HepG2 (cell line): ENCODE results near the gene PSEN1. TPM values are rescaled to one million over a fixed set of nuclear protein-coding genes. Genes with fewer than 3 reads are reported as not detected.

Experiments used
- HDAC1 ChIP-seq: sonication (generic); formaldehyde crosslinking; IDR thresholded peaks from 2 replicates; pipeline ENCODE4 v1.5.1; 2020; ENCODE audit warnings: mild to moderate bottlenecking, missing genetic modification reagents
- KLF11 ChIP-seq: IDR thresholded peaks from 2 replicates; pipeline ENCODE4 v1.6.1; 2016; ENCODE audit warnings: missing compliant biosample characterization
- MTA3 ChIP-seq: sonication (generic); formaldehyde crosslinking; IDR thresholded peaks from 2 replicates; pipeline ENCODE4 v1.4.0; 2020; ENCODE audit warnings: missing genetic modification reagents
- NFE2L2 ChIP-seq: fragments of 150-350 bp; IDR thresholded peaks from 2 replicates; pipeline ENCODE4 v1.6.1; 2014; ENCODE audit warnings: low read length
- NONO ChIP-seq, 2 experiments: fragments of 450-650 bp in 1 of 2; sonication (generic) in 1 of 2; formaldehyde crosslinking in 1 of 2; IDR thresholded peaks in 1 of 2; conservative IDR thresholded peaks in 1 of 2; 2 replicates each; pipeline versions ENCODE4 v1.6.1 to v1.8.0; 2017 to 2022; ENCODE audit warnings: mild to moderate bottlenecking in 1 of 2, missing genetic modification reagents in 1 of 2, moderate library complexity in 1 of 2
- NR1H2 ChIP-seq: sonication (generic); formaldehyde crosslinking; IDR thresholded peaks from 2 replicates; pipeline ENCODE4 v1.8.1; 2022; ENCODE audit warnings: low read depth, missing genetic modification reagents, borderline replicate concordance
- PCBP2 ChIP-seq: fragments of 200-400 bp; formaldehyde crosslinking; optimal IDR thresholded peaks from 2 replicates; pipeline ENCODE3; 2018; ENCODE audit warnings: low read length, low read depth; ENCODE audit not compliant: poor library complexity, severe bottlenecking
- PHF20 ChIP-seq: sonication (generic); formaldehyde crosslinking; IDR thresholded peaks from 2 replicates; pipeline ENCODE4 v1.5.0; 2020; ENCODE audit warnings: mild to moderate bottlenecking, missing genetic modification reagents
- RARA ChIP-seq: IDR thresholded peaks from 2 replicates; pipeline ENCODE4 v1.6.1; 2016; ENCODE audit warnings: missing genetic modification reagents, missing compliant biosample characterization
- REL ChIP-seq: sonication (generic); formaldehyde crosslinking; conservative IDR thresholded peaks from 2 replicates; pipeline ENCODE4 v1.8.0; 2022; ENCODE audit warnings: mild to moderate bottlenecking, missing genetic modification reagents, moderate library complexity
- SIX4 ChIP-seq: sonication (generic); formaldehyde crosslinking; IDR thresholded peaks from 2 replicates; pipeline ENCODE4 v1.4.0; 2020; ENCODE audit warnings: missing genetic modification reagents
- TRIM24 ChIP-seq: sonication (generic); formaldehyde crosslinking; IDR thresholded peaks from 2 replicates; pipeline ENCODE4 v1.8.0; 2022; ENCODE audit warnings: mild to moderate bottlenecking, missing genetic modification reagents
- ZBTB7B ChIP-seq: sonication (generic); formaldehyde crosslinking; IDR thresholded peaks from 2 replicates; pipeline ENCODE4 v1.4.0; 2020; ENCODE audit warnings: missing genetic modification reagents
- ZFP82 ChIP-seq: sonication (generic); formaldehyde crosslinking; IDR thresholded peaks from 2 replicates; pipeline ENCODE4 v1.5.1; 2020; ENCODE audit warnings: mild to moderate bottlenecking, missing genetic modification reagents, borderline replicate concordance
- ZNF430 ChIP-seq: sonication (generic); formaldehyde crosslinking; IDR thresholded peaks from 2 replicates; pipeline ENCODE4 v1.9.0; 2021; ENCODE audit warnings: mild to moderate bottlenecking, missing genetic modification reagents
- ZNF431 ChIP-seq: sonication (generic); formaldehyde crosslinking; IDR thresholded peaks from 2 replicates; pipeline ENCODE4 v1.9.0; 2022; ENCODE audit warnings: missing genetic modification reagents, low read depth, mild to moderate bottlenecking, borderline replicate concordance
- ZNF451 ChIP-seq: sonication (generic); formaldehyde crosslinking; IDR thresholded peaks from 2 replicates; pipeline ENCODE4 v1.5.0; 2020; ENCODE audit warnings: mild to moderate bottlenecking, missing genetic modification reagents
- ZNF720 ChIP-seq: sonication (generic); formaldehyde crosslinking; IDR thresholded peaks from 2 replicates; pipeline ENCODE4 v1.4.0; 2020; ENCODE audit warnings: missing genetic modification reagents
- ZNF737 ChIP-seq: sonication (generic); formaldehyde crosslinking; IDR thresholded peaks from 2 replicates; pipeline ENCODE4 v1.5.0; 2020; ENCODE audit warnings: missing genetic modification reagents, mild to moderate bottlenecking, borderline replicate concordance
- ZNF749 ChIP-seq: sonication (generic); formaldehyde crosslinking; IDR thresholded peaks from 2 replicates; pipeline ENCODE4 v1.8.0; 2022; ENCODE audit warnings: mild to moderate bottlenecking, missing genetic modification reagents, moderate library complexity, borderline replicate concordance
- ZNF878 ChIP-seq: sonication (generic); formaldehyde crosslinking; IDR thresholded peaks from 2 replicates; pipeline ENCODE4 v1.8.1; 2023; ENCODE audit warnings: mild to moderate bottlenecking, missing genetic modification reagents, moderate library complexity
- ZSCAN20 ChIP-seq: sonication (generic); formaldehyde crosslinking; IDR thresholded peaks from 2 replicates; pipeline ENCODE4 v1.4.0; 2020; ENCODE audit warnings: missing genetic modification reagents, mild to moderate bottlenecking, borderline replicate concordance
- polyA plus RNA-seq, 8 experiments: library from polyadenylated mRNA; depleted of rRNA in 3 of 8; stranded (reverse) in 7 of 8; unstranded in 1 of 8; fragments of >200 nt; fragmentation: Illumina TruSeq in 4 of 8; extraction: Trizol in 4 of 8; gene quantifications; 2 replicates each; pipeline versions ENCODE4 v1.2.1 to v1.2.3, GENCODE V29; 2011 to 2016; ENCODE audit warnings: low read depth in 4 of 8, missing spikeins in 1 of 8, mixed read lengths in 1 of 8; ENCODE audit not compliant: insufficient read depth in 1 of 8
- total RNA-seq, 5 experiments: library from RNA; depleted of rRNA; stranded (reverse); fragments of >200 nt; fragmentation: Illumina TruSeq; extraction: Trizol; gene quantifications; 2 replicates each; pipeline ENCODE4 v1.2.3, GENCODE V29; 2016; ENCODE audit warnings: low read depth in 1 of 5
- TF ChIP-seq, protein P1 (sequence below): IDR thresholded peaks from 2 replicates; pipeline ENCODE4 v1.6.1; 2016; ENCODE audit warnings: low read depth, borderline replicate concordance
- TF ChIP-seq, protein P2 (sequence below): sonication (generic); formaldehyde crosslinking; IDR thresholded peaks from 2 replicates; pipeline ENCODE4 v1.8.1; 2023; ENCODE audit warnings: mild to moderate bottlenecking, missing genetic modification reagents
- TF ChIP-seq, protein P3 (sequence below): sonication (generic); formaldehyde crosslinking; IDR thresholded peaks from 2 replicates; pipeline ENCODE4 v1.4.0; 2020; ENCODE audit warnings: missing genetic modification reagents, low read depth, mild to moderate bottlenecking, borderline replicate concordance
- TF ChIP-seq, protein P4 (sequence below): sonication (generic); formaldehyde crosslinking; IDR thresholded peaks from 2 replicates; pipeline ENCODE4 v1.4.0; 2020; ENCODE audit warnings: missing genetic modification reagents

The PSEN1 gene
- total and polyA plus RNA-seq, 2 of the 13 experiments (the other 11 are each of a cell fraction or from before 2014, with no cell fraction given) = 12.5 to 26.6 TPM

DNA sequence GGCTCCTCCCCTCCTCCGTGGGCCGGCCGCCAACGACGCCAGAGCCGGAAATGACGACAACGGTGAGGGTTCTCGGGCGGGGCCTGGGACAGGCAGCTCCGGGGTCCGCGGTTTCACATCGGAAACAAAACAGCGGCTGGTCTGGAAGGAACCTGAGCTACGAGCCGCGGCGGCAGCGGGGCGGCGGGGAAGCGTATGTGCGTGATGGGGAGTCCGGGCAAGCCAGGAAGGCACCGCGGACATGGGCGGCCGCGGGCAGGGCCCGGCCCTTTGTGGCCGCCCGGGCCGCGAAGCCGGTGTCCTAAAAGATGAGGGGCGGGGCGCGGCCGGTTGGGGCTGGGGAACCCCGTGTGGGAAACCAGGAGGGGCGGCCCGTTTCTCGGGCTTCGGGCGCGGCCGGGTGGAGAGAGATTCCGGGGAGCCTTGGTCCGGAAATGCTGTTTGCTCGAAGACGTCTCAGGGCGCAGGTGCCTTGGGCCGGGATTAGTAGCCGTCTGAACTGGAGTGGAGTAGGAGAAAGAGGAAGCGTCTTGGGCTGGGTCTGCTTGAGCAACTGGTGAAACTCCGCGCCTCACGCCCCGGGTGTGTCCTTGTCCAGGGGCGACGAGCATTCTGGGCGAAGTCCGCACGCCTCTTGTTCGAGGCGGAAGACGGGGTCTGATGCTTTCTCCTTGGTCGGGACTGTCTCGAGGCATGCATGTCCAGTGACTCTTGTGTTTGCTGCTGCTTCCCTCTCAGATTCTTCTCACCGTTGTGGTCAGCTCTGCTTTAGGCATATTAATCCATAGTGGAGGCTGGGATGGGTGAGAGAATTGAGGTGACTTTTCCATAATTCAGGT lies at the start of gene PSEN1 (continued):
- TF ChIP-seq, protein P1, sequence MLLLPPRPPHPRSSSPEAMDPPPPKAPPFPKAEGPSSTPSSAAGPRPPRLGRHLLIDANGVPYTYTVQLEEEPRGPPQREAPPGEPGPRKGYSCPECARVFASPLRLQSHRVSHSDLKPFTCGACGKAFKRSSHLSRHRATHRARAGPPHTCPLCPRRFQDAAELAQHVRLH (CRISPR knock-in tag) = peak; percentile 22; the same call in 1 of the 2 replicates
- TF ChIP-seq ZBTB7B (CRISPR knock-in tag) (0 out of 2 replicates have a peak, but pooled peaks have one; percentile 7), NR1H2 (CRISPR knock-in tag) (no peak), RARA (peak; percentile 30; the same call in 1 of the 2 replicates), SIX4 (no peak), ZNF878 (CRISPR knock-in tag) (no peak), MTA3 (no peak), ZNF737 (CRISPR knock-in tag) (no peak), KLF11 (CRISPR knock-in tag) (no peak), REL (0 out of 2 replicates have a peak, but pooled peaks have one; percentile 38), ZNF749 (CRISPR knock-in tag) (no peak), HDAC1 (CRISPR knock-in tag) (no peak; the same call in 1 of the 2 replicates), TRIM24 (CRISPR knock-in tag) (no peak), ZNF720 (CRISPR knock-in tag) (no peak), ZNF451 (CRISPR knock-in tag) (no peak), ZSCAN20 (CRISPR knock-in tag) (no peak), PCBP2 (no peak), ZNF430 (CRISPR knock-in tag) (0 out of 2 replicates have a peak, but pooled peaks have one; percentile 63), ZNF431 (CRISPR knock-in tag) (no peak), NONO (IDR thresholded peaks at IDR 0.05) (no peak), NONO (CRISPR knock-in tag; conservative IDR thresholded peaks at IDR 0.05) (peak; percentile 51; the same call in 1 of the 2 replicates), PHF20 (no peak), ZFP82 (CRISPR knock-in tag) (no peak), NFE2L2 (no peak)
- TF ChIP-seq, protein P2, sequence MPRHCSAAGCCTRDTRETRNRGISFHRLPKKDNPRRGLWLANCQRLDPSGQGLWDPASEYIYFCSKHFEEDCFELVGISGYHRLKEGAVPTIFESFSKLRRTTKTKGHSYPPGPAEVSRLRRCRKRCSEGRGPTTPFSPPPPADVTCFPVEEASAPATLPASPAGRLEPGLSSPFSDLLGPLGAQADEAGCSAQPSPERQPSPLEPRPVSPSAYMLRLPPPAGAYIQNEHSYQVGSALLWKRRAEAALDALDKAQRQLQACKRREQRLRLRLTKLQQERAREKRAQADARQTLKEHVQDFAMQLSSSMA (CRISPR knock-in tag) = no peak
- TF ChIP-seq, protein P3, sequence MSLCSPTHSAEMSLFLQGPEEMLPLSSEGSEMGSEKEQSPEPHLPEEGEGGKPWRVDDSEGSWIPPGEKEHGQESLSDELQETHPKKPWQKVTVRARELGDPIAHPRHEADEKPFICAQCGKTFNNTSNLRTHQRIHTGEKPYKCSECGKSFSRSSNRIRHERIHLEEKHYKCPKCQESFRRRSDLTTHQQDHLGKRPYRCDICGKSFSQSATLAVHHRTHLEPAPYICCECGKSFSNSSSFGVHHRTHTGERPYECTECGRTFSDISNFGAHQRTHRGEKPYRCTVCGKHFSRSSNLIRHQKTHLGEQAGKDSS (CRISPR knock-in tag) = peak; percentile 58; the same call in 1 of the 2 replicates
- TF ChIP-seq, protein P4, sequence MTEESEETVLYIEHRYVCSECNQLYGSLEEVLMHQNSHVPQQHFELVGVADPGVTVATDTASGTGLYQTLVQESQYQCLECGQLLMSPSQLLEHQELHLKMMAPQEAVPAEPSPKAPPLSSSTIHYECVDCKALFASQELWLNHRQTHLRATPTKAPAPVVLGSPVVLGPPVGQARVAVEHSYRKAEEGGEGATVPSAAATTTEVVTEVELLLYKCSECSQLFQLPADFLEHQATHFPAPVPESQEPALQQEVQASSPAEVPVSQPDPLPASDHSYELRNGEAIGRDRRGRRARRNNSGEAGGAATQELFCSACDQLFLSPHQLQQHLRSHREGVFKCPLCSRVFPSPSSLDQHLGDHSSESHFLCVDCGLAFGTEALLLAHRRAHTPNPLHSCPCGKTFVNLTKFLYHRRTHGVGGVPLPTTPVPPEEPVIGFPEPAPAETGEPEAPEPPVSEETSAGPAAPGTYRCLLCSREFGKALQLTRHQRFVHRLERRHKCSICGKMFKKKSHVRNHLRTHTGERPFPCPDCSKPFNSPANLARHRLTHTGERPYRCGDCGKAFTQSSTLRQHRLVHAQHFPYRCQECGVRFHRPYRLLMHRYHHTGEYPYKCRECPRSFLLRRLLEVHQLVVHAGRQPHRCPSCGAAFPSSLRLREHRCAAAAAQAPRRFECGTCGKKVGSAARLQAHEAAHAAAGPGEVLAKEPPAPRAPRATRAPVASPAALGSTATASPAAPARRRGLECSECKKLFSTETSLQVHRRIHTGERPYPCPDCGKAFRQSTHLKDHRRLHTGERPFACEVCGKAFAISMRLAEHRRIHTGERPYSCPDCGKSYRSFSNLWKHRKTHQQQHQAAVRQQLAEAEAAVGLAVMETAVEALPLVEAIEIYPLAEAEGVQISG (CRISPR knock-in tag) = peak; percentile 87
